Measurements from ENCODE around the gene RIC1.
"Not testable (repeated sequence)": the region's sequence is repeated elsewhere in the genome, so short reads cannot be mapped to it uniquely, and the experiment has no call there.

The RIC1 gene

GRCh38 chr9:5671711-5672353, 42.9 kb downstream of the RIC1 start:
- H3K27ac ChIP-seq (ENCODE audit: low read depth, low read length), result no peak overlapping the region
- no peaks in the 10 kb centered on the region for H3K79me2 ChIP-seq (ENCODE audit: control insufficient read depth, insufficient read depth, low read length, poor library complexity)
- no peak overlapping the region for H2BK5ac ChIP-seq (ENCODE audit: low read depth, low read length, poor library complexity)
- peaks cover 2 to 3% of the 10 kb centered on the region in 2 experiments for H3K4me1 ChIP-seq (ENCODE audit: control insufficient read depth in 1 of 2, insufficient read depth in 2 of 2, low read length in 2 of 2)
- H4K12ac ChIP-seq (ENCODE audit: low read depth, low read length), result no peak overlapping the region
- no peak overlapping the region for H2BK120ac ChIP-seq (ENCODE audit: insufficient read depth, low read length, poor library complexity)
- H3K4me2 ChIP-seq (ENCODE audit: low read length), result peak overlapping the region; percentile 16
- no peak overlapping the region for H3K23ac ChIP-seq (ENCODE audit: low read length)
- no peak overlapping the region for H2BK12ac ChIP-seq (ENCODE audit: low read length)
- H4K91ac ChIP-seq (ENCODE audit: low read depth, low read length), result no peak overlapping the region
- no peaks in the 10 kb centered on the region for H3K27me3 ChIP-seq (ENCODE audit: insufficient read depth, low read length)
- H3K79me1 ChIP-seq (ENCODE audit: low read length), result no peaks in the 10 kb centered on the region
- WGBS (ENCODE audit: extremely low coverage, insufficient coverage, insufficient read length), result no CpG with 5 or more reads among the region's 3 CpGs
- no peak overlapping the region for H2AFZ ChIP-seq (ENCODE audit: insufficient read depth, low read length, poor library complexity)
- DNase-seq, result no peak
- H4K8ac ChIP-seq (ENCODE audit: low read depth, low read length), result no peak overlapping the region
- H3K9ac ChIP-seq (ENCODE audit: low read length), result no peak overlapping the region
- H3K4me3 ChIP-seq (ENCODE audit: low read depth, low read length), result no peak overlapping the region
- no peak overlapping the region for H2AK5ac ChIP-seq (ENCODE audit: low read length)
- peaks cover 2% of the 10 kb centered on the region for H3K9me3 ChIP-seq (ENCODE audit: insufficient read depth, low read depth, low read length)
- H3K18ac ChIP-seq (ENCODE audit: low read length), result no peak overlapping the region
- no peak overlapping the region for H3K14ac ChIP-seq (ENCODE audit: low read length)
- H3K36me3 ChIP-seq (ENCODE audit: control insufficient read depth in 1 of 2, insufficient read depth in 2 of 2, low read length in 2 of 2), result no peaks in the 10 kb centered on the region
- H3K4ac ChIP-seq (ENCODE audit: low read depth, low read length), result no peak overlapping the region

GRCh38 chr9:5675046-5675445, 46.1 kb downstream of the RIC1 start:
- not testable (repeated sequence) for H2AK5ac ChIP-seq (ENCODE audit: low read length)

GRCh38 chr9:5683591-5683990, 54.7 kb downstream of the RIC1 start:
- not testable (repeated sequence) for H3K36me3 ChIP-seq (ENCODE audit: control insufficient read depth in 1 of 2, insufficient read depth in 2 of 2, low read length in 2 of 2); H3K79me1 ChIP-seq (ENCODE audit: low read length)
- WGBS (ENCODE audit: extremely low coverage, insufficient coverage, insufficient read length), result no CpG with 5 or more reads among the region's 11 CpGs

More at GRCh38 chr9:5675046-5675445, 46.1 kb downstream of the RIC1 start:
- H3K14ac ChIP-seq (ENCODE audit: low read length); H3K4me1 ChIP-seq (ENCODE audit: control insufficient read depth in 1 of 2, insufficient read depth in 2 of 2, low read length in 2 of 2); H3K79me2 ChIP-seq (ENCODE audit: control insufficient read depth, insufficient read depth, low read length, poor library complexity); H2BK12ac ChIP-seq (ENCODE audit: low read length); H3K23ac ChIP-seq (ENCODE audit: low read length); H3K79me1 ChIP-seq (ENCODE audit: low read length); H2BK5ac ChIP-seq (ENCODE audit: low read depth, low read length, poor library complexity); H3K4me3 ChIP-seq (ENCODE audit: low read depth, low read length); H4K12ac ChIP-seq (ENCODE audit: low read depth, low read length); H3K4ac ChIP-seq (ENCODE audit: low read depth, low read length); H3K9ac ChIP-seq (ENCODE audit: low read length); H3K9me3 ChIP-seq (ENCODE audit: insufficient read depth, low read depth, low read length); DNase-seq; H3K27me3 ChIP-seq (ENCODE audit: insufficient read depth, low read length); H4K91ac ChIP-seq (ENCODE audit: low read depth, low read length); H2AFZ ChIP-seq (ENCODE audit: insufficient read depth, low read length, poor library complexity); H3K4me2 ChIP-seq (ENCODE audit: low read length); H2BK120ac ChIP-seq (ENCODE audit: insufficient read depth, low read length, poor library complexity); H3K36me3 ChIP-seq (ENCODE audit: control insufficient read depth in 1 of 2, insufficient read depth in 2 of 2, low read length in 2 of 2); H4K8ac ChIP-seq (ENCODE audit: low read depth, low read length); H3K18ac ChIP-seq (ENCODE audit: low read length); H3K27ac ChIP-seq (ENCODE audit: low read depth, low read length): not testable (repeated sequence)
- WGBS (ENCODE audit: extremely low coverage, insufficient coverage, insufficient read length), result no CpG with 5 or more reads among the region's 11 CpGs

GRCh38 chr9:5684101-5684500, 55.2 kb downstream of the RIC1 start:
- Histone ChIP-seq H2BK120ac (ENCODE audit: insufficient read depth, low read length, poor library complexity) (no peak overlapping the region), H3K14ac (ENCODE audit: low read length) (no peak overlapping the region), H4K12ac (ENCODE audit: low read depth, low read length) (no peak overlapping the region), H3K23ac (ENCODE audit: low read length) (no peak overlapping the region), H3K27me3 (ENCODE audit: insufficient read depth, low read length) (no peaks in the 10 kb centered on the region), H3K4me3 (ENCODE audit: low read depth, low read length) (no peak overlapping the region), H2BK5ac (ENCODE audit: low read depth, low read length, poor library complexity) (no peak overlapping the region), H3K27ac (ENCODE audit: low read depth, low read length) (no peak overlapping the region), H3K36me3 (ENCODE audit: control insufficient read depth in 1 of 2, insufficient read depth in 2 of 2, low read length in 2 of 2) (peaks cover 4% of the 10 kb centered on the region in 2 experiments), H3K4me2 (ENCODE audit: low read length) (no peak overlapping the region), H3K79me1 (ENCODE audit: low read length) (no peaks in the 10 kb centered on the region), H2AK5ac (ENCODE audit: low read length) (no peak overlapping the region), H4K8ac (ENCODE audit: low read depth, low read length) (no peak overlapping the region), H3K9me3 (ENCODE audit: insufficient read depth, low read depth, low read length) (peaks cover 6% of the 10 kb centered on the region), H2BK12ac (ENCODE audit: low read length) (no peak overlapping the region), H3K18ac (ENCODE audit: low read length) (no peak overlapping the region), H3K4ac (ENCODE audit: low read depth, low read length) (no peak overlapping the region), H4K91ac (ENCODE audit: low read depth, low read length) (no peak overlapping the region), H3K79me2 (ENCODE audit: control insufficient read depth, insufficient read depth, low read length, poor library complexity) (no peaks in the 10 kb centered on the region), H3K9ac (ENCODE audit: low read length) (no peak overlapping the region), H2AFZ (ENCODE audit: insufficient read depth, low read length, poor library complexity) (no peak overlapping the region), H3K4me1 (ENCODE audit: control insufficient read depth in 1 of 2, insufficient read depth in 2 of 2, low read length in 2 of 2) (no peaks in the 10 kb centered on the region)
- no CpG with 5 or more reads among the region's 7 CpGs for WGBS (ENCODE audit: extremely low coverage, insufficient coverage, insufficient read length)
- DNase-seq, result no peak

More at GRCh38 chr9:5683591-5683990, 54.7 kb downstream of the RIC1 start:
- not testable (repeated sequence) for H3K18ac ChIP-seq (ENCODE audit: low read length); H3K9ac ChIP-seq (ENCODE audit: low read length); H3K23ac ChIP-seq (ENCODE audit: low read length); H3K14ac ChIP-seq (ENCODE audit: low read length); H3K27me3 ChIP-seq (ENCODE audit: insufficient read depth, low read length); H2AK5ac ChIP-seq (ENCODE audit: low read length); H2BK5ac ChIP-seq (ENCODE audit: low read depth, low read length, poor library complexity); H2BK120ac ChIP-seq (ENCODE audit: insufficient read depth, low read length, poor library complexity); H3K4me3 ChIP-seq (ENCODE audit: low read depth, low read length); H3K4me2 ChIP-seq (ENCODE audit: low read length); H3K27ac ChIP-seq (ENCODE audit: low read depth, low read length); H2AFZ ChIP-seq (ENCODE audit: insufficient read depth, low read length, poor library complexity); H4K91ac ChIP-seq (ENCODE audit: low read depth, low read length); H3K4me1 ChIP-seq (ENCODE audit: control insufficient read depth in 1 of 2, insufficient read depth in 2 of 2, low read length in 2 of 2); H3K9me3 ChIP-seq (ENCODE audit: insufficient read depth, low read depth, low read length); H4K8ac ChIP-seq (ENCODE audit: low read depth, low read length); H3K79me2 ChIP-seq (ENCODE audit: control insufficient read depth, insufficient read depth, low read length, poor library complexity); H2BK12ac ChIP-seq (ENCODE audit: low read length); H4K12ac ChIP-seq (ENCODE audit: low read depth, low read length)
- peak overlapping the region; percentile 21 for H3K4ac ChIP-seq (ENCODE audit: low read depth, low read length)
- peak in 1 of 2 donors; percentile 13 for DNase-seq
